Neural progenitor cell (in vitro differentiated cells): ENCODE results near the gene RNF26. TPM values are rescaled to one million over a fixed set of nuclear protein-coding genes. Genes with fewer than 3 reads are reported as not detected.

ENCODE experiments used
- DNase-seq: peaks from one replicate; pipeline ENCODE4 v3.0.0-alpha.2; 2016; ENCODE audit warnings: low spot score
- H2AFZ ChIP-seq: fragments of 200-600 bp; sonication (generic); replicated peaks from 2 replicates; pipeline ENCODE4 v1.6.1; 2016; ENCODE audit warnings: antibody characterized with exemption
- H3F3A ChIP-seq: fragments of 200-600 bp; sonication (generic); 2 replicates; pipeline ENCODE4 v1.6.1; 2016; ENCODE audit warnings: antibody characterized with exemption, low read depth
- H3K27ac ChIP-seq: fragments of 200-600 bp; sonication (generic); 2 replicates; pipeline ENCODE4 v1.5.1; 2016; ENCODE audit warnings: mild to moderate bottlenecking
- H3K27me3 ChIP-seq: fragments of 200-600 bp; sonication (generic); 2 replicates; pipeline ENCODE4 v1.6.1; 2016; ENCODE audit warnings: mild to moderate bottlenecking, moderate library complexity
- H3K36me3 ChIP-seq: fragments of 200-600 bp; sonication (generic); 2 replicates; pipeline ENCODE4 v1.5.1; 2016
- H3K4me1 ChIP-seq: fragments of 200-600 bp; sonication (generic); 2 replicates; pipeline ENCODE4 v1.6.1; 2016; ENCODE audit warnings: mixed run types
- H3K4me2 ChIP-seq: fragments of 200-600 bp; sonication (generic); 2 replicates; pipeline ENCODE4 v1.6.1; 2016
- H3K4me3 ChIP-seq: fragments of 200-600 bp; sonication (generic); 2 replicates; pipeline ENCODE4 v1.5.1; 2016
- H3K79me2 ChIP-seq: fragments of 200-600 bp; sonication (generic); 2 replicates; pipeline ENCODE4 v1.6.1; 2016; ENCODE audit warnings: low read depth
- H3K9ac ChIP-seq: fragments of 200-600 bp; sonication (generic); 2 replicates; pipeline ENCODE4 v1.6.1; 2016
- H3K9me3 ChIP-seq: fragments of 200-600 bp; sonication (generic); 2 replicates; pipeline ENCODE4 v1.5.1; 2016; ENCODE audit warnings: low read depth
- H4K20me1 ChIP-seq: fragments of 200-600 bp; sonication (generic); 2 replicates; pipeline ENCODE4 v1.6.1; 2016; ENCODE audit warnings: low read depth
- H3K27ac Mint-ChIP-seq: 3 replicates; pipeline ENCODE4 v1.8.0; 2021; ENCODE audit warnings: mixed read lengths
- H3K27me3 Mint-ChIP-seq: 2 replicates; pipeline ENCODE4 v1.8.0; 2022; ENCODE audit warnings: low read depth, mild to moderate bottlenecking, inconsistent platforms, moderate library complexity, mixed read lengths; ENCODE audit not compliant: insufficient read depth
- H3K36me3 Mint-ChIP-seq: 3 replicates; pipeline ENCODE4 v1.8.0; 2021; ENCODE audit warnings: mixed read lengths
- H3K4me1 Mint-ChIP-seq: 3 replicates; pipeline ENCODE4 v1.8.0; 2021; ENCODE audit warnings: mixed read lengths
- H3K4me3 Mint-ChIP-seq: 3 replicates; pipeline ENCODE4 v1.8.0; 2021; ENCODE audit warnings: mild to moderate bottlenecking, moderate library complexity, mixed read lengths
- H3K9me3 Mint-ChIP-seq: 3 replicates; pipeline ENCODE4 v1.8.0; 2020; ENCODE audit warnings: mixed read lengths
- EZH2 ChIP-seq: fragments of 200-600 bp; sonication (generic); IDR thresholded peaks from 2 replicates; pipeline ENCODE4 v1.6.1; 2017; ENCODE audit warnings: antibody characterized with exemption, mild to moderate bottlenecking, moderate library complexity
- EZH2phosphoT487 ChIP-seq: fragments of 200-600 bp; sonication (generic); IDR thresholded peaks from 2 replicates; pipeline ENCODE4 v1.6.1; 2017; ENCODE audit warnings: antibody characterized with exemption
- total RNA-seq: library from RNA; depleted of rRNA; stranded (reverse); fragments of >200 nt; gene quantifications from 2 replicates; pipeline ENCODE4 v1.2.3, GENCODE V29; 2015; ENCODE audit warnings: low replicate concordance
- TF ChIP-seq, protein P1 (sequence below): fragments of 200-600 bp; sonication (generic); IDR thresholded peaks from 2 replicates; pipeline ENCODE4 v1.5.1; 2017; ENCODE audit warnings: antibody characterized with exemption, mild to moderate bottlenecking

Gene RNF26
- total RNA-seq, 1 donor from 2014 or later: 17.1 TPM

DNA sequence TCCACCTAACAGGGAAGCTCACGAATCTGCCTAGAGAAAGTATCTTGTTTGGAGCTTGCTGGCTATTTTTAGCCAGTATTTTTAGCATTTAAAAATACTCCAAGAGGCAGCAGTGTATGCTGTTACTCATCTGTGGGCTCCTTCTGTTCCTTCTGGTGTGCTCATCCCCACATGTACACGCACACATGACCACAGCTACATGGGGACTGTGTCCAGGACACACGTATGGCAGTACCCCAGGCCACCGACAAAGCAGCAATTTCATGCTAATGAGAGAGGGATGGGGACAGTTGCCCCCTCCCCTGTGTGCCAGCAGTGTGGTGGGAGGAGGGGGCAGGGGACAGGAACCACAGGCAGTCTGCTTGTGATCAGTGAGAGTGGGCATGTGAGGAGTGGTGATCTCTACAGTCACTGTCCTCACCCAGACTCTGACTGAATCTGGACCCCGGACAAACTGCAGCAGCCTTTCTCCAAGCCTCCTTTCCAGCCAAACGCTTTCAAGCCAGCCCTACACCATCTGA, 30.8 kb downstream of the RNF26 start:
- Histone ChIP-seq H3K27ac (no peak overlapping the region), H2AFZ (no peak overlapping the region), H3K4me2 (no peak overlapping the region), H3K4me3 (no peak overlapping the region), H3K9me3 (no peaks in the 10 kb centered on the region), H3K4me1 (peaks cover 37% of the 10 kb centered on the region), H3K79me2 (no peaks in the 10 kb centered on the region), H3F3A (peaks cover 29% of the 10 kb centered on the region), H3K27me3 (peaks cover 46% of the 10 kb centered on the region), H3K36me3 (no peaks in the 10 kb centered on the region), H3K9ac (no peak overlapping the region), H4K20me1 (peaks cover 40% of the 10 kb centered on the region)
- no peak for DNase-seq
- Mint-ChIP-seq H3K36me3 (no peaks in the 10 kb centered on the region), H3K27ac (no peak overlapping the region), H3K4me1 (peaks cover 58% of the 10 kb centered on the region), H3K4me3 (peak overlapping the region; percentile 83), H3K9me3 (peaks cover 2% of the 10 kb centered on the region), H3K27me3 (peaks cover 21% of the 10 kb centered on the region)
- TF ChIP-seq EZH2phosphoT487 (no peak), EZH2 (no peak)
- TF ChIP-seq, protein P1, sequence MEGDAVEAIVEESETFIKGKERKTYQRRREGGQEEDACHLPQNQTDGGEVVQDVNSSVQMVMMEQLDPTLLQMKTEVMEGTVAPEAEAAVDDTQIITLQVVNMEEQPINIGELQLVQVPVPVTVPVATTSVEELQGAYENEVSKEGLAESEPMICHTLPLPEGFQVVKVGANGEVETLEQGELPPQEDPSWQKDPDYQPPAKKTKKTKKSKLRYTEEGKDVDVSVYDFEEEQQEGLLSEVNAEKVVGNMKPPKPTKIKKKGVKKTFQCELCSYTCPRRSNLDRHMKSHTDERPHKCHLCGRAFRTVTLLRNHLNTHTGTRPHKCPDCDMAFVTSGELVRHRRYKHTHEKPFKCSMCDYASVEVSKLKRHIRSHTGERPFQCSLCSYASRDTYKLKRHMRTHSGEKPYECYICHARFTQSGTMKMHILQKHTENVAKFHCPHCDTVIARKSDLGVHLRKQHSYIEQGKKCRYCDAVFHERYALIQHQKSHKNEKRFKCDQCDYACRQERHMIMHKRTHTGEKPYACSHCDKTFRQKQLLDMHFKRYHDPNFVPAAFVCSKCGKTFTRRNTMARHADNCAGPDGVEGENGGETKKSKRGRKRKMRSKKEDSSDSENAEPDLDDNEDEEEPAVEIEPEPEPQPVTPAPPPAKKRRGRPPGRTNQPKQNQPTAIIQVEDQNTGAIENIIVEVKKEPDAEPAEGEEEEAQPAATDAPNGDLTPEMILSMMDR: no peak

DNA sequence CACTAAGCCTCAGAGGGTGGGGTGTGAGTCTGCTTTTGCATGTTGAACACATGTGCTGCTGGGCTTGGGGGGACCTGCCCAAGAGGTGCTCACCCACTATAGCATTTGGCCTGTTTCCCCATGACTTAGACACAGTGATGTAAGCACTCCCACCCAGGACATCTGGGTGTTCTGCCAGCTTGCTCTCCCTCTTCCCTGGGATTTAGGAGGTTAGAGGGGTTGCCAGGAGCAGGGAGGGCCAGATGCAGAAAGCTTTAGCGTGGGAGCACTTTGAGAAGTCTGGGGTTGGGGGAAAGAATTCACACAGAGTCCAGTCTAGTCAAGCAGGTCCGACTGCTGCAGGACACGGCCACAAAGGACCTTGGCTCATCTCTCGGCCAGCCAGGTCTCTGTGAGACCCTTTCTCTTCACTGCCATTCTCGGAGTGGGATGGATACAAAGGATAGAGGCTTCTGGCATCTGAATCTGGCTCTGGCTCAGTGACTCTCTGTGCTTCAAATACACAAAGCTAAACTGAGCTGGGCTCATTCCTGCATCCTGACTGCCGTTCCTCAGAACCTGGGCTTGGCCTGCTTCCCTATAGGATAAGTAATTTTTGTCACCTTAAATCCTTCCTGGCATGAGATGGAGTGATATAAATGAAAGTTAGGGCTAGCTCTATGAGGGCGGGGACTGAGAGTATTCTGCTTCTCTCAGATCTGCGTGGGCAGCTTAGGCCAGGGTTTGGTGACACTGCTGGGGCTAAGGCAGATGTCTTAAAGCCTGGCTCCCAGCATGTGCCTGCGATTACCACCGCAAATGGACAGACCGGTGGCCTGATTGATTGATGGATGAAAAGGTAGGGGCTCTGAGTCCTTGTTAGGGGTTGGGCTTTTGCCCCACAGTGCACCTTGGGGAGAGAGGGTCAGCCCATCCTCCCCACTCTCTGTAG, 32.6 kb downstream of the RNF26 start:
- H3K79me2 ChIP-seq: no peaks in the 10 kb centered on the region
- TF ChIP-seq, protein P1: no peak
- no peak for TF ChIP-seq EZH2
- no peak for TF ChIP-seq EZH2phosphoT487
- peaks cover 14% of the 10 kb centered on the region for H3F3A ChIP-seq
- peaks cover 28% of the 10 kb centered on the region for H4K20me1 ChIP-seq
- Mint-ChIP-seq H3K36me3 (no peaks in the 10 kb centered on the region), H3K4me3 (no peak overlapping the region), H3K4me1 (peaks cover 61% of the 10 kb centered on the region), H3K9me3 (peaks cover 2% of the 10 kb centered on the region), H3K27me3 (peaks cover 29% of the 10 kb centered on the region), H3K27ac (no peak overlapping the region)
- H2AFZ ChIP-seq: no peak overlapping the region
- DNase-seq: no peak
- no peak overlapping the region for H3K9ac ChIP-seq
- H3K27ac ChIP-seq: no peak overlapping the region
- H3K4me1 ChIP-seq: peaks cover 31% of the 10 kb centered on the region
- H3K36me3 ChIP-seq: no peaks in the 10 kb centered on the region
- peaks cover 45% of the 10 kb centered on the region for H3K27me3 ChIP-seq
- H3K9me3 ChIP-seq: no peaks in the 10 kb centered on the region
- H3K4me2 ChIP-seq: no peak overlapping the region
- no peak overlapping the region for H3K4me3 ChIP-seq

DNA sequence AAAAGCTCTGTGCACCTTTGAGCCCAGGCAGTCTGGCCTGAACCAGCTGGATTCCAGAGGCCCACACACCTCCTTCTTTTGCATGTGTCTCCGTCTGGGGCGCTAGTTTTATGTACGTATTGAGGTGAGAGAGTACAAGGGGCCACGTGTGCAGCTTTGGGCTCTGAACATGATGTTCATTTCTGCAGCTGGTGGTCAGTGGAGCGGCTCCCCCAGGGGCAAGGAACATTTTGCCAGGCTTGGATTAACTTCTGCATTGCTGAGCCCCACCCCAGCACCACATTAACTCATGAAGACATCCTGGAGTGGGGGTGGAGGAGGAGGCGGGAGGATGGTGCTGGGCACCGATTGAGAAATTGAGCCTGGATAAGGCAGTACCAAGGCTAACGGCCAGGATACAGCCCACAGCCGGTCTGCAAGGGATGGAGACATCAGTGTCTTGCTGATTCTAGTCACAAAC, 33.4 kb downstream of the RNF26 start:
- Mint-ChIP-seq H3K4me1 (peaks cover 56% of the 10 kb centered on the region), H3K9me3 (peaks cover 2% of the 10 kb centered on the region), H3K36me3 (no peaks in the 10 kb centered on the region), H3K27ac (no peak overlapping the region), H3K4me3 (no peak overlapping the region), H3K27me3 (peaks cover 23% of the 10 kb centered on the region)
- no peak overlapping the region for H2AFZ ChIP-seq
- no peak overlapping the region for H3K4me2 ChIP-seq
- H3K9me3 ChIP-seq: no peaks in the 10 kb centered on the region
- H3K9ac ChIP-seq: no peak overlapping the region
- H3K27ac ChIP-seq: no peak overlapping the region
- TF ChIP-seq EZH2phosphoT487 (no peak), EZH2 (no peak)
- TF ChIP-seq, protein P1: no peak
- no peaks in the 10 kb centered on the region for H3K36me3 ChIP-seq
- H3K4me1 ChIP-seq: peaks cover 25% of the 10 kb centered on the region
- peaks cover 22% of the 10 kb centered on the region for H4K20me1 ChIP-seq
- H3K4me3 ChIP-seq: no peak overlapping the region
- no peaks in the 10 kb centered on the region for H3K79me2 ChIP-seq
- H3K27me3 ChIP-seq: peaks cover 37% of the 10 kb centered on the region
- DNase-seq: no peak
- peaks cover 8% of the 10 kb centered on the region for H3F3A ChIP-seq
